Measurements from ENCODE around the gene SND1.

DNA sequence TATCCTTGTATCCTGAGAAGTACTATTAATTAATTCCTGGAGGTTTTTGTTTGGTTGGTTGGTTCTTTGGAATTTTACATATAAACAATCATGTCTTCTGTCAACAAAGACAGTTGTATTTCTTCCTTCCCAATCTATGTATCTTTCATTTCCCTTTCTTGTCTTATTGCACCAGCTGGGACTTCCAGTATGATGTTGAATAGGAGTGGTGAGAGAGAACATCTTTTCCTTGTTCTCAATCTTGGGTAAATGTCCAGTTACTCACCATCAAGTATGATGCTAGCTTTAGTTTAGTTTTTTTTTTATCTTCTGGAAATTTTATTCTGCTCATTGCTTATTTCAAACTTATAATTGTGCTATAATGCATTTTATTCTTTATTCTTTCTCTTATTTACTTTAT, 26.7 kb upstream of the SND1 start:
- no peak for TF ChIP-seq AEBP2 (tag by site-specific recombination; IDR thresholded peaks at IDR 0.05; ENCODE audit: borderline replicate concordance)
- TF ChIP-seq ZNF423 (tag by site-specific recombination; IDR thresholded peaks at IDR 0.05): no peak
- TF ChIP-seq ZNF274 (IDR thresholded peaks at IDR 0.05; ENCODE audit: low read length): no peak
- TF ChIP-seq ZNF274 (tag by site-specific recombination; IDR thresholded peaks at IDR 0.05; ENCODE audit: borderline replicate concordance): no peak
- TF ChIP-seq CTCF (tag by site-specific recombination; IDR thresholded peaks at IDR 0.05): no peak
- TF ChIP-seq SETDB1 (IDR thresholded peaks at IDR 0.05; ENCODE audit: insufficient read length, low read length): no peak
- no peak for TF ChIP-seq ZNF366 (tag by site-specific recombination; conservative IDR thresholded peaks at IDR 0.05)
- no peak for TF ChIP-seq KLF8 (tag by site-specific recombination; IDR thresholded peaks at IDR 0.05)
